ENCODE results near the gene BHLHE23.

DNA sequence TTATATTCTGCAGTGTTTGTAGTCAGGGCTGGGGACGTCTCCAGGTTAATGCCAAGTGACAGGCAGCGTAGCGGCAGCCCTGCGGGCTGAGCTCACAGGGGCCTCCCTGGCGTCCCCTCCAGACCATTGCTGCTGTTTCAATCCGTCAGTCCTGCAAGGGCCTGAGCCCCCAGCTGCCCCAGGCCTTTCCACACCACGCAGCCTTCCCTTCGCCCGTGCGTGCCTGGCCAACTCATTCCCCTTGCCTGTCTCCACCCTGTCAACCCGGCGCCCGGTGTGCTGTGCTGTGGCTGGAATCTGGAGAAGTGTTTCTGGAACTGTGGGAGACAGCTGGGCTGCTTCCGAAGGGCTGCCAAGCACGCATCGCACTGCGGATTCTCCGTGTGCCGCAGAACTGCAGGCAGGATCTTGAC, 11.9 kb downstream of the BHLHE23 start:
- TF ChIP-seq, protein P1, sequence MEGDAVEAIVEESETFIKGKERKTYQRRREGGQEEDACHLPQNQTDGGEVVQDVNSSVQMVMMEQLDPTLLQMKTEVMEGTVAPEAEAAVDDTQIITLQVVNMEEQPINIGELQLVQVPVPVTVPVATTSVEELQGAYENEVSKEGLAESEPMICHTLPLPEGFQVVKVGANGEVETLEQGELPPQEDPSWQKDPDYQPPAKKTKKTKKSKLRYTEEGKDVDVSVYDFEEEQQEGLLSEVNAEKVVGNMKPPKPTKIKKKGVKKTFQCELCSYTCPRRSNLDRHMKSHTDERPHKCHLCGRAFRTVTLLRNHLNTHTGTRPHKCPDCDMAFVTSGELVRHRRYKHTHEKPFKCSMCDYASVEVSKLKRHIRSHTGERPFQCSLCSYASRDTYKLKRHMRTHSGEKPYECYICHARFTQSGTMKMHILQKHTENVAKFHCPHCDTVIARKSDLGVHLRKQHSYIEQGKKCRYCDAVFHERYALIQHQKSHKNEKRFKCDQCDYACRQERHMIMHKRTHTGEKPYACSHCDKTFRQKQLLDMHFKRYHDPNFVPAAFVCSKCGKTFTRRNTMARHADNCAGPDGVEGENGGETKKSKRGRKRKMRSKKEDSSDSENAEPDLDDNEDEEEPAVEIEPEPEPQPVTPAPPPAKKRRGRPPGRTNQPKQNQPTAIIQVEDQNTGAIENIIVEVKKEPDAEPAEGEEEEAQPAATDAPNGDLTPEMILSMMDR (IDR thresholded peaks at IDR 0.05) = no peak
- no peak for TF ChIP-seq POLR2A (IDR thresholded peaks at IDR 0.05)

Data from heart left ventricle (tissue), 13 donors.